Measurements from ENCODE around the gene FRMD6.

- TF ChIP-seq GATA2 (IDR thresholded peaks at IDR 0.05; ENCODE audit: low read depth, low read length) (no peak), GATA3 (IDR thresholded peaks at IDR 0.05; ENCODE audit: low read depth, low read length) (no peak)
Observed at GRCh38 chr14:51697848-51698247, 46.1 kb downstream of the FRMD6 start.
